IPS-20b (cell line): Measurements from ENCODE around the gene MACROH2A1.

Experiments used
- H3K27ac ChIP-seq: one replicate; pipeline ENCODE4 v1.5.1; 2013; ENCODE audit warnings: low read length
- H3K27me3 ChIP-seq: 2 replicates; pipeline ENCODE4 v1.6.1; 2013; ENCODE audit warnings: mild to moderate bottlenecking, low read length, inconsistent platforms; ENCODE audit not compliant: insufficient read depth
- H3K36me3 ChIP-seq: 2 replicates; pipeline ENCODE4 v1.6.1; 2013; ENCODE audit warnings: low read depth, mild to moderate bottlenecking, inconsistent platforms, low read length, moderate library complexity; ENCODE audit not compliant: insufficient read depth
- H3K4me1 ChIP-seq: 2 replicates; pipeline ENCODE4 v1.6.1; 2013; ENCODE audit warnings: mild to moderate bottlenecking, control low read depth, inconsistent platforms, low read length, moderate library complexity; ENCODE audit not compliant: insufficient read depth
- H3K4me3 ChIP-seq: 2 replicates; pipeline ENCODE4 v1.5.1; 2013; ENCODE audit warnings: mild to moderate bottlenecking, low read length, inconsistent platforms
- H3K9ac ChIP-seq: 2 replicates; pipeline ENCODE4 v1.6.1; 2013; ENCODE audit warnings: low read depth, mild to moderate bottlenecking, inconsistent platforms, low read length, moderate library complexity
- H3K9me3 ChIP-seq: 2 replicates; pipeline ENCODE4 v1.6.1; 2013; ENCODE audit warnings: mild to moderate bottlenecking, low read depth, low read length, inconsistent platforms; ENCODE audit not compliant: insufficient read depth

The MACROH2A1 gene

DNA sequence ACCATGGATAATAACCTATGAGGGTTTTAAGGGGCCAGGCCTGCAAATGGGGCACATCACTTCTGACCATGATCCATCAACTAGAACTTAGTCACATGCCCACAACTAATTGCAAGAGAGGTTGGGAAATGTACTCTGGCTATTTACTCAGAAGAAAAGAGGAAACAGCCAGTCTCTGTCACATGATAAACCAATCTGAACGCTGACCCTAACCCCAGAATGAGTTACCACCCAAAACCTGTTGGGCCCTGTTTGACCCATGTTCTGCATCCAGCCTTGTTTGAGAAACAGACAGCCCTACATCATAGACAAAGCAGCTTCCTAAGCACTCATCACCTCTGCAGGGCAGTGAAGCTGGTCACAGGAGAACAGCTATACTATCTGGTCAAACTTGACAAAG, 5.8 kb downstream of the MACROH2A1 start:
- peaks cover 13% of the 10 kb centered on the region; the same call in 1 of the 2 replicates for H3K4me1 ChIP-seq
- no peaks in the 10 kb centered on the region for H3K9me3 ChIP-seq
- H3K27me3 ChIP-seq: peaks cover 36% of the 10 kb centered on the region
- no peak overlapping the region for H3K9ac ChIP-seq
- no peak overlapping the region for H3K4me3 ChIP-seq
- peaks cover 13% of the 10 kb centered on the region; the same call in 1 of the 2 replicates for H3K36me3 ChIP-seq
- H3K27ac ChIP-seq: no peak overlapping the region

DNA sequence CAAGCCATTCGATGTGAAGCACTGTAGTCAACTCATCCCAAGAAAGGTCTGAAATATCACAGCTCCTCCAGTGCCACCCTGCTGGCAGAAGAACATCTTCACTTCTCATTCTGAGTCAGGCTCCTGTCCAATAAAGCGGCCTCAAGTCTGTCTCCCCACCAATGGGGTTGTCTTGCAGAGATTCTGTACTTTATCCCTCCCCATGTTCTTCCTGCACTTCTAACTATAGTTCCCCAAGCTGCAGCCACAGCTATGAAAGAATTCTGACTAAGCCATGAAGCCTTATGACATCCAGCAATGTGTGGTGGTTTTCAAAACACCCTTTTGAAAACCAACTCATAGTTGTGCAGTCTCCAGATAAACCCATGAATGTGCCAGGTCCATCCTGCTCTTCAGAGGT, 6.8 kb downstream of the MACROH2A1 start:
- H3K9me3 ChIP-seq: no peaks in the 10 kb centered on the region
- peaks cover 7% of the 10 kb centered on the region; the same call in 1 of the 2 replicates for H3K4me1 ChIP-seq
- H3K27ac ChIP-seq: no peak overlapping the region
- no peak overlapping the region for H3K9ac ChIP-seq
- H3K27me3 ChIP-seq: peaks cover 28% of the 10 kb centered on the region
- no peak overlapping the region for H3K4me3 ChIP-seq
- peaks cover 22% of the 10 kb centered on the region; the same call in 1 of the 2 replicates for H3K36me3 ChIP-seq

DNA sequence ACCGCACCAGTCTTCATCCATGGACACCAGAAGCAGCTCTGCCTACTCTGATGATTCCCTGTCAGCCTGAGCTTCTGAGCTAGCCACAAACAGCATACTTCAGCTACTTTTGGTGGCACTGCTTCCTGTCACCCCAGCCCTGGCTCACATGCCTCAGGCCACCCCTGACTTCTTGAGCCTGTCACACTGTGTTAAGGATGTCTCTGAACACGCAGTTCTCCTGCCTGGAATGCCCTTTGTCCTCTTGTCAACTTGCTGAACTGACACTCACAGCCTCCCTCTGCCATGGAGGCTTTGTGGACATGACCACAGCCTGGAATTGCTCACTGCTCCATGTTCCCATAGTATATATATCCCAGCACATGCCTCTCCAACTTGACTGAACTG, 7.2 kb downstream of the MACROH2A1 start:
- no peaks in the 10 kb centered on the region for H3K9me3 ChIP-seq
- H3K27me3 ChIP-seq: peaks cover 24% of the 10 kb centered on the region
- H3K4me1 ChIP-seq: peaks cover 3% of the 10 kb centered on the region; the same call in 1 of the 2 replicates
- H3K9ac ChIP-seq: no peak overlapping the region
- no peak overlapping the region for H3K4me3 ChIP-seq
- H3K36me3 ChIP-seq: peaks cover 26% of the 10 kb centered on the region; the same call in 1 of the 2 replicates
- no peak overlapping the region for H3K27ac ChIP-seq

DNA sequence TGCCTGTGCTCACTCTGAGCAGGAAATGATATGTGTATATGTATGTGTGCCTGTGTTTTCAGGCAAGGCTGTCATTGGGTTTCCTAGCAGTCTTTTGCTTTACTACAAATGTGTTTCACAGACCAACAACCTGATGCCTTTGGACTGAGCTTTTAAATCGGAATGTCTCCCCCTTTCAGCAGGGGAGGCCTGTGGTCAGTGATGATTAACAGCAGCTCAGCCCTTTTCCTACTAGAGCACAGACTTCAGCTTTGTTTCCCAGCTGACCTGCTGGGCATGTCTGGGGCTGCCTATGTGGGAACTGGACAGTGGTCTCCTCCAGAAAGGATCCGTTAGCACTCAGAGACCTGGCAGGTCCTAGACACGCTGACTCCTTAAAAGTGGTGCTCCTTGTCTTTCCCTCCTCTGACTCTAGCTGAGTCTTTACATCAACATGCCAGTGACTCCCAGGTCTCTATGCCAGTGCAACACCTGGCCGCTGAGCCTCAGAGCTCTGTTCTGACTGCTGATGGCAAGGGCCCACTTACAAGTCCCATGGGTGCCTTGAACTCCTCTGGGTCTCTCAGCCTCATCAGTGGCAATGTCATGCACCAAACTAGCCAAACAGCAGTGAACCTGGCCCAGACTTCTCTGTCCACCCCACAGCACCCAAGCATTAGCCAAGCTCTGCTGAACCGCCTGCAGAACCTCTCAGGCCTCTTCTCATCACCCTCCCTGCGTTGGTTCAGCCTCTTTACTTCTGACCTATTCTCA, 7.7 kb downstream of the MACROH2A1 start:
- H3K27ac ChIP-seq: no peak overlapping the region
- H3K9ac ChIP-seq: no peak overlapping the region
- peaks cover 32% of the 10 kb centered on the region; the same call in 1 of the 2 replicates for H3K36me3 ChIP-seq
- no peaks in the 10 kb centered on the region for H3K4me1 ChIP-seq
- H3K4me3 ChIP-seq: no peak overlapping the region
- no peaks in the 10 kb centered on the region for H3K9me3 ChIP-seq
- H3K27me3 ChIP-seq: peaks cover 18% of the 10 kb centered on the region

DNA sequence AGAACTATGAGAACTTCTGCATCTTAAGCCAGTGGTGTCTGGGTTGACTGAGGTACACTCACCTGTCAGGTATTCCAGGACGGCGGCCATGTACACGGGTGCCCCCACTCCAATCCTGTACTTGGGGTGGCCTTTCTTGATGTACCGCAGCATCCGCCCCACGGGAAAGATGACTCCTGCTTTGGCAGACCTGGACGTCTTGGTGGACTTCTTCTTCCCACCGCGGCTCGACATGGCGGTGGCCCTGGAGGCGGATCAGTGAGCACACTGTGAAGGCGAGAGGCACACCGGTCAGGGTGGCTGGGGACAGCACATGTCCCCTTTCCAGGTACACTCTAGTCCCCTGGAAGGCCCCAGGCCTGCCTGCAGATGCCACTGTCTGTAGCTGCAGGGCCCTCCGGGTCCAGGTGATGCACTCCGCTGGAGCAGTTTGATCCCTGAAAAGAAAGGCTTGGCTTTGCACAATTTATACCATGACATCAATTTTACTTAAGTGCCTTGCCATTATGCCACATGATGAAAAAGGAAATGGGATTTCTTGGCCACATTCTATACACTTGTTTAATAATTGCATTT, 10.1 kb downstream of the MACROH2A1 start:
- no peak overlapping the region for H3K9ac ChIP-seq
- no peaks in the 10 kb centered on the region; the same call in 1 of the 2 replicates for H3K27me3 ChIP-seq
- no peak overlapping the region for H3K4me3 ChIP-seq
- no peaks in the 10 kb centered on the region for H3K9me3 ChIP-seq
- H3K27ac ChIP-seq: no peak overlapping the region
- H3K36me3 ChIP-seq: peaks cover 46% of the 10 kb centered on the region
- H3K4me1 ChIP-seq: no peaks in the 10 kb centered on the region

DNA sequence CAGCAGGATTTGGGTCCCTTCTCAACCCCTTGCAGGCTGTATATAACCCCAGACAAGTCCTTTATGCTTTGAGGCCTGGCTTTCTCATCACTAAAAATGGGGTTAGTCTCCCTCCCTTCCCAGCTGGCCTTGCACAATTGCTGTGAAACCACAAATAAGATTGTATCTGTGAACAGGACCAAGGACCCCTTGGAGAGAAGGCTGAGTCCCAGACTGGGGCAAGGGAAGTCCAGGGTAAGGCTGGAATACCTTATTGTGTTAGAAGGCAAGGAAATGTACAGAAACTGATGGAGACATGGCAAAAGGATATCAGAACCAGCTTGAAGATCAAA, 11.4 kb downstream of the MACROH2A1 start:
- H3K9ac ChIP-seq: no peak overlapping the region

DNA sequence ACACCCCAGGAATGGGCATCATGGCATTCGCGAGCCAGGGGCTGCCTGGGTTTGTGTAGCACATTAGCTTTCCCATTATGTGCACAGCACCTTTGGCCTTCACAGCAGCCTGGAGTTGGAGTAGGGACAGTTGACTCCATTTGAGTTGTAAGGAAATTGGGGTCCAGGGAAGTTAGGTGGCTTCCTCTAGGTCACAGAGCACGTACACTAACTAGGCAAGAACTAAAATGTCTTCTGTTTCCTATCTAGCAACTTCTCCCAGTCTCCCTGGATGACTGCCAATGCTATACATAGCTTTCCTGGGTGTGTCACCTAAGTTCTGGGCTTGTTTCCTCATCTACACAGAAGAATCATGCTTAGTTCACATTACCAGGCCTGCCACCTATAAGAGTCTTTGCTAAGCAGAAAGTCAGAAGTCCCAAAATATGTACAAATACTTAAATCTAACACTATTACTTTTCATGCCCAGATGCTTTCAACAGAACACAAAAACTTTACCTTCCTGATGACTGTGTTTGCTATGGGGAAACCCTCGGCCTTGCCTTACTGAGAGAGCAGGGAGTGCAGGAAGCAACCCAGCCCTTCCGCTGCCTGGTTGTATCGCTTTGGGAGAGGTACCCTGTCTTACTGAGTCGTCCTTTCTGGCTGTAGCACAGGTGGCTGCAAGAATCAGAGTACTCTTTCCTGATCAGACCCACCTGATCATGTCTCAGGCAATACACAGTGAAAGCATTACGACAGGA, 12.0 kb downstream of the MACROH2A1 start:
- Histone ChIP-seq H3K9ac (no peak overlapping the region), H3K9me3 (no peaks in the 10 kb centered on the region), H3K27me3 (no peaks in the 10 kb centered on the region), H3K4me1 (no peaks in the 10 kb centered on the region), H3K4me3 (no peak overlapping the region), H3K27ac (no peak overlapping the region), H3K36me3 (peaks cover 63% of the 10 kb centered on the region)

More for the DNA sequence above, 11.4 kb downstream of the MACROH2A1 start:
- Histone ChIP-seq H3K9me3 (no peaks in the 10 kb centered on the region), H3K4me3 (no peak overlapping the region), H3K27me3 (no peaks in the 10 kb centered on the region), H3K36me3 (peaks cover 57% of the 10 kb centered on the region), H3K27ac (no peak overlapping the region), H3K4me1 (no peaks in the 10 kb centered on the region)

DNA sequence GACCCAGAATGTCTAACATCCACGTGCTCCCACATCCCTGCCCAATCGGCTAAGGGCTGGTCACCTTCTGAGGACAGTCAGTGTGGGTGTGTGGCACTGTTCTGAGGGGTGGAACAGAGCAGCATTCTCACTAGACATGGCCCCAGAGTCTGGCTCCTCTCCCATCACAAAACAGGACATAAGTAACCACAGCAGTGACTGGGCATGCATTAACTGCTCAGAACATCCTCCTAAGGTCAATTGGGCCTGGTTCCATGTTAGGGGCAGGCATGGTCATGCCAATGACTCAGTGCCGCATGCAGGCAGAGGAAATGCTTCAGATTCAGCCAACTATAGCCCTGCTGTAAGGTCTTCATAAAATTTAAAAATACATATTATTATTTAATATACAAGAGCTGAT, 12.9 kb downstream of the MACROH2A1 start:
- H3K4me3 ChIP-seq: no peak overlapping the region
- peaks cover 70% of the 10 kb centered on the region for H3K36me3 ChIP-seq
- no peaks in the 10 kb centered on the region for H3K27me3 ChIP-seq
- H3K27ac ChIP-seq: no peak overlapping the region
- H3K9me3 ChIP-seq: no peaks in the 10 kb centered on the region
- H3K4me1 ChIP-seq: no peaks in the 10 kb centered on the region
- no peak overlapping the region for H3K9ac ChIP-seq

DNA sequence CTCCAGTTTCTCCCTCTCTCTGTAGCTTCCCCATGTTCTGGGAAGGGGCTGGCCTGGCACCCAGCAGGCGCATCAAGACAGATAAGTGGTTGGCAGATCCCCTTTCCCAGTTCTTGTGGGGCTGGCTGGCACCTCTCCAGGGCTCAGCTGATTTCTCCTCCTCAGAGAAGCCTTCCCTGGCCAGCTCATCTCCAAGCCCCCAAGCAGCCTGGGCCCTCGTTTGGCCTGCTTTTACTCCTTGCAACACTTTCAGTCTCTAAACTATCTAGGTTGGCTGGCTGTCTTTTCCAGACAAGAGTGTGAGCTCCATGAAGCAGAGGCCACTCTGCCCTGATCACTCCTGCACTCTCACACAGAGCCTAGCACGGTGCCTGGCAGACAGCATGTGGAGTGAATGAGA, 13.5 kb downstream of the MACROH2A1 start:
- H3K36me3 ChIP-seq: peaks cover 75% of the 10 kb centered on the region
- no peak overlapping the region for H3K4me3 ChIP-seq
- H3K9ac ChIP-seq: no peak overlapping the region
- H3K9me3 ChIP-seq: no peaks in the 10 kb centered on the region
- H3K27me3 ChIP-seq: no peaks in the 10 kb centered on the region
- H3K27ac ChIP-seq: no peak overlapping the region
- no peaks in the 10 kb centered on the region for H3K4me1 ChIP-seq

DNA sequence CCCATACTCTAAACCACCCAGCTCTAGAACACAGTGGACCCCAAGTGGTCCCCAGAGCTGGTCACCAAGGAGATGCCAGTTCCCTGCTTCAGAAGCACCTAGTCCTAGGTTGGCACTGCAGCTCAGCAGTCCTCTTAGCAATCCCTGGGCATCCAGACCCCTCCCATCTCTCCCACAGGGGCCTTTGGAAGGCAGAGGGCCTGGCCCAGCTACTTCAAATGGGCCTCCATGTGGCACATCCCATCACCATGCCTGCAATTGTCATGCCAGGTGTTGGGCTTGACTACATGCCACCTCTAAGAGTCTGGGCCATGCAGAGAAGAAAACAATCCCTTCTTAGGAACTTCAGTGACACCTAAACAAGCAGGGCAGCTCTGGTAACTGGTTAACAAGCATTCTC, 14.1 kb downstream of the MACROH2A1 start:
- H3K36me3 ChIP-seq: peaks cover 80% of the 10 kb centered on the region
- no peaks in the 10 kb centered on the region for H3K9me3 ChIP-seq
- no peak overlapping the region for H3K9ac ChIP-seq
- H3K4me1 ChIP-seq: no peaks in the 10 kb centered on the region
- no peak overlapping the region for H3K4me3 ChIP-seq
- H3K27me3 ChIP-seq: no peaks in the 10 kb centered on the region
- H3K27ac ChIP-seq: no peak overlapping the region

DNA sequence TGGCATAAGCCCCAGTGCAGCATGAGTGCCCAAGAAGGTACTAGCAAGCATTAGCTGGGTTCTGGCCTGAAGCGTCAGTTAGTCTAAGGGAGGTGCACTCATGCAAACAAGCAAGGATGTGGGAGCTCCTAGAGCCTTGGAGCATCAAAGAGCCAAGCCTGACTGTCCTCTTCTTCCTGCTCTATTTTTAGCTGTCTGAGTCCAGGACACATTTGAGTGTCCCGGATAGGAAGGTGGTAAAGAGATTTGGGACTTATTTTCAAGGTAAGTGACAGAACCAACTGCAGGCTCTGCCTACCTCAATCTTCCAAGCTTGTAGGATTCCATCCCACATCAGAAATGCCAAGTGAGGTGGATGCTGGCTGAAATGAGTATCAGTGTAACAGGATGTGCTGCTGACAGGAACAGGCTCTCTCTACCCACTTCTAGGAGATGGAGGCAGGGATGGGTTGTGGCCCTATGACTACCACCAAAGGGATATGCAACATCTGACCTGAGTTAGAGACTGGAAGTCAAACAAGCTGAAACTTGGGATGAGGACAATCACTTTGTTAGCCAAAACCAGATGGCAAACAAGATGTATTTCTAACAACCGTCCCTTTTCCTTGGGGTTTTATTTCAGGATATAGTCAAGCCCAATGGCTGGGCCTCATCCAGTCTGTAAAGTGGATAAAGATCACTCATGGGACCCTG, 15.1 kb downstream of the MACROH2A1 start:
- H3K9me3 ChIP-seq: no peaks in the 10 kb centered on the region
- no peak overlapping the region for H3K9ac ChIP-seq
- H3K27me3 ChIP-seq: no peaks in the 10 kb centered on the region
- no peak overlapping the region for H3K4me3 ChIP-seq
- peaks cover 84% of the 10 kb centered on the region for H3K36me3 ChIP-seq
- no peaks in the 10 kb centered on the region for H3K4me1 ChIP-seq
- no peak overlapping the region for H3K27ac ChIP-seq
